H9 (cell line): ENCODE data around the gene SEMA5A. TPM values are rescaled to one million over a fixed set of nuclear protein-coding genes. Genes with fewer than 3 reads are reported as not detected.

Source experiments
- DNase-seq: peaks from one replicate; pipeline ENCODE4 v3.0.0-alpha.2; 2017
- H2AFZ ChIP-seq: one replicate; pipeline ENCODE4 v1.6.1; 2013; ENCODE audit warnings: mild to moderate bottlenecking, low read length, control low read depth, moderate library complexity
- H2AK5ac ChIP-seq: 2 replicates; pipeline ENCODE4 v1.6.1; 2013; ENCODE audit warnings: low read length, control low read depth, mixed read lengths; ENCODE audit not compliant: insufficient read length
- H2BK120ac ChIP-seq: one replicate; pipeline ENCODE4 v1.6.1; 2013; ENCODE audit warnings: low read depth, mild to moderate bottlenecking, low read length, control low read depth, inconsistent platforms; ENCODE audit not compliant: poor library complexity, severe bottlenecking
- H2BK12ac ChIP-seq: 2 replicates; pipeline ENCODE4 v1.6.1; 2013; ENCODE audit warnings: low read length, control low read depth, mixed read lengths, low read depth; ENCODE audit not compliant: insufficient read length
- H2BK15ac ChIP-seq: 2 replicates; pipeline ENCODE4 v1.6.1; 2013; ENCODE audit warnings: low read depth, low read length, control low read depth
- H2BK20ac ChIP-seq: one replicate; pipeline ENCODE4 v1.6.1; 2013; ENCODE audit warnings: low read depth, mild to moderate bottlenecking, low read length, control low read depth, inconsistent platforms; ENCODE audit not compliant: poor library complexity, severe bottlenecking
- H2BK5ac ChIP-seq: 2 replicates; pipeline ENCODE4 v1.6.1; 2013; ENCODE audit warnings: low read length, control low read depth, mixed read lengths; ENCODE audit not compliant: insufficient read length
- H3K14ac ChIP-seq: 2 replicates; pipeline ENCODE4 v1.6.1; 2013; ENCODE audit warnings: low read length, control low read depth; ENCODE audit not compliant: insufficient read depth
- H3K18ac ChIP-seq: 2 replicates; pipeline ENCODE4 v1.6.1; 2013; ENCODE audit warnings: low read depth, mild to moderate bottlenecking, mixed read lengths, low read length, control low read depth; ENCODE audit not compliant: insufficient read length
- H3K23ac ChIP-seq: 2 replicates; pipeline ENCODE4 v1.6.1; 2013; ENCODE audit warnings: low read length, control low read depth, mixed read lengths, low read depth; ENCODE audit not compliant: insufficient read length
- H3K23me2 ChIP-seq: 2 replicates; pipeline ENCODE4 v1.6.1; 2013; ENCODE audit warnings: low read depth, mild to moderate bottlenecking, mixed read lengths, low read length, control low read depth; ENCODE audit not compliant: insufficient read length, poor library complexity, severe bottlenecking
- H3K27ac ChIP-seq: 2 replicates; pipeline ENCODE4 v1.5.1; 2013; ENCODE audit warnings: low read length, control low read depth, mixed read lengths, low read depth; ENCODE audit not compliant: insufficient read length
- H3K27me3 ChIP-seq: 2 replicates; pipeline ENCODE4 v1.6.1; 2013; ENCODE audit warnings: low read length, control low read depth, inconsistent platforms; ENCODE audit not compliant: insufficient read depth
- H3K4ac ChIP-seq: 2 replicates; pipeline ENCODE4 v1.6.1; 2013; ENCODE audit warnings: low read depth, mild to moderate bottlenecking, control low read depth, inconsistent platforms, low read length, moderate library complexity
- H3K4me1 ChIP-seq: 2 replicates; pipeline ENCODE4 v1.6.1; 2013; ENCODE audit warnings: low read length, control low read depth, inconsistent platforms; ENCODE audit not compliant: insufficient read depth
- H3K4me2 ChIP-seq: 2 replicates; pipeline ENCODE4 v1.6.1; 2013; ENCODE audit warnings: low read length, control low read depth, mixed read lengths; ENCODE audit not compliant: insufficient read length, insufficient read depth
- H3K56ac ChIP-seq: 2 replicates; pipeline ENCODE4 v1.6.1; 2013; ENCODE audit warnings: low read depth, mild to moderate bottlenecking, mixed read lengths, low read length, control low read depth; ENCODE audit not compliant: insufficient read length
- H3K79me1 ChIP-seq: 2 replicates; pipeline ENCODE4 v1.6.1; 2013; ENCODE audit warnings: low read depth, mild to moderate bottlenecking, moderate library complexity, low read length, control low read depth, inconsistent platforms; ENCODE audit not compliant: insufficient read depth, poor library complexity, severe bottlenecking
- H3K79me2 ChIP-seq: 2 replicates; pipeline ENCODE4 v1.6.1; 2013; ENCODE audit warnings: low read length, control low read depth, inconsistent platforms; ENCODE audit not compliant: insufficient read depth
- H3K9ac ChIP-seq: 2 replicates; pipeline ENCODE4 v1.6.1; 2013; ENCODE audit warnings: low read length, control low read depth, mixed read lengths; ENCODE audit not compliant: insufficient read length; ENCODE audit errors: extremely low read depth
- H3K9me3 ChIP-seq: one replicate; pipeline ENCODE4 v1.6.1; 2013; ENCODE audit warnings: low read depth, low read length, inconsistent platforms; ENCODE audit not compliant: control insufficient read depth
- H3T11ph ChIP-seq: one replicate; pipeline ENCODE4 v1.6.1; 2013; ENCODE audit warnings: mild to moderate bottlenecking, low read length, control low read depth, inconsistent platforms
- H4K20me1 ChIP-seq: one replicate; pipeline ENCODE4 v1.6.1; 2013; ENCODE audit not compliant: control insufficient read depth, insufficient read length, insufficient read depth
- H4K5ac ChIP-seq: 2 replicates; pipeline ENCODE4 v1.6.1; 2013; ENCODE audit warnings: low read depth, mild to moderate bottlenecking, mixed read lengths, low read length, control low read depth; ENCODE audit not compliant: insufficient read length
- H4K8ac ChIP-seq: replicated peaks from 2 replicates; pipeline ENCODE4 v1.6.1; 2013; ENCODE audit warnings: low read length, control low read depth, mixed read lengths, low read depth; ENCODE audit not compliant: insufficient read length
- H4K91ac ChIP-seq: 2 replicates; pipeline ENCODE4 v1.6.1; 2013; ENCODE audit warnings: low read depth, mild to moderate bottlenecking, moderate library complexity, mixed read lengths, low read length, control low read depth; ENCODE audit not compliant: insufficient read length
- H3K27ac Mint-ChIP-seq, 3 experiments: 2 replicates in 2 of 3; 3 replicates in 1 of 3; pipeline ENCODE4 v1.8.0; 2020 to 2021; ENCODE audit warnings: mixed read lengths in 3 of 3, mild to moderate bottlenecking in 1 of 3, moderate library complexity in 1 of 3
- H3K27me3 Mint-ChIP-seq: 2 replicates; pipeline ENCODE4 v1.8.0; 2021; ENCODE audit warnings: low read depth, mild to moderate bottlenecking, moderate library complexity, mixed read lengths
- H3K36me3 Mint-ChIP-seq, 3 experiments: 2 replicates in 2 of 3; 3 replicates in 1 of 3; pipeline ENCODE4 v1.8.0; 2020 to 2021; ENCODE audit warnings: low read depth in 3 of 3, mixed read lengths in 3 of 3; ENCODE audit not compliant: insufficient read depth in 1 of 3
- H3K4me1 Mint-ChIP-seq, 2 experiments: 2 replicates each; pipeline ENCODE4 v1.8.0; 2020; ENCODE audit warnings: mixed read lengths in 2 of 2
- H3K4me3 Mint-ChIP-seq, 2 experiments: 2 replicates in 1 of 2; 3 replicates in 1 of 2; pipeline ENCODE4 v1.8.0; 2020 to 2021; ENCODE audit warnings: mild to moderate bottlenecking in 2 of 2, mixed read lengths in 2 of 2, moderate library complexity in 1 of 2
- H3K9me3 Mint-ChIP-seq, 2 experiments: 2 replicates in 1 of 2; 3 replicates in 1 of 2; pipeline ENCODE4 v1.8.0; 2020; ENCODE audit warnings: mild to moderate bottlenecking in 2 of 2, mixed read lengths in 2 of 2, moderate library complexity in 1 of 2
- total RNA-seq: library from RNA; stranded (reverse); gene quantifications from 2 replicates; pipeline ENCODE4 v1.2.1, GENCODE V29; 2021
- TF ChIP-seq, protein P1 (sequence below): fragments of 200-600 bp; sonication (generic); conservative IDR thresholded peaks from 3 replicates; pipeline ENCODE4 v1.8.0; 2021; ENCODE audit warnings: antibody characterized with exemption, mild to moderate bottlenecking

The SEMA5A gene
- total RNA-seq, 1 experiment from 2014 or later = 4.3 TPM

DNA sequence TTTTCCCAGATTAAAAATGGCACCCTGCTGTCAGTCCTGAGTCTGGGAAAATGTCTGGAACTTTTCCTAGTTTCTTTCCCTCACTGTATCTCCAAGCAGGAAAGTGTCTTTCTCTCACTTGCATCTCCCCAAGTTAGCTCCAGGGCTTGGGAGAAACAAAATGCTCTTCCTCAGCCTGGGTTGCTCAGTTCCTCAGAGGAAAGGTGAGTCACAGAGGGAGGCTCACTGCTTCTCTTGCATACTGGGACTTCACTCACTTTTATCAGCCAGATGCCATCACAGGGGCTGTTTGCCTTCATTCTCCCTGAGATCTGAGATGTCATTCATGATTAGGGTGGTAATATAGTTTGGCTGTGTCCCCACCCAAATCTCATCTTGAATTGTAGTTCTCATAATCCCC, 519.9 kb downstream of the SEMA5A start:
- H4K20me1 ChIP-seq = no peaks in the 10 kb centered on the region
- H3K27ac Mint-ChIP-seq = no peak overlapping the region
- H3K36me3 Mint-ChIP-seq = peaks cover 5 to 7% (median 6%) of the 10 kb centered on the region in 3 experiments; a peak in 5 of 7 replicates
- DNase-seq = no peak
- no peak overlapping the region for H3T11ph ChIP-seq
- H3K14ac ChIP-seq = no peak overlapping the region
- no peak overlapping the region for H2BK20ac ChIP-seq
- H3K79me1 ChIP-seq = no peaks in the 10 kb centered on the region
- H3K4me2 ChIP-seq = no peak overlapping the region
- H3K27me3 ChIP-seq = no peaks in the 10 kb centered on the region
- no peak overlapping the region for H3K4ac ChIP-seq
- no peak overlapping the region for H4K5ac ChIP-seq
- no peak overlapping the region for H3K56ac ChIP-seq
- H2BK5ac ChIP-seq = no peak overlapping the region
- H3K27ac ChIP-seq = no peak overlapping the region
- TF ChIP-seq, protein P1, sequence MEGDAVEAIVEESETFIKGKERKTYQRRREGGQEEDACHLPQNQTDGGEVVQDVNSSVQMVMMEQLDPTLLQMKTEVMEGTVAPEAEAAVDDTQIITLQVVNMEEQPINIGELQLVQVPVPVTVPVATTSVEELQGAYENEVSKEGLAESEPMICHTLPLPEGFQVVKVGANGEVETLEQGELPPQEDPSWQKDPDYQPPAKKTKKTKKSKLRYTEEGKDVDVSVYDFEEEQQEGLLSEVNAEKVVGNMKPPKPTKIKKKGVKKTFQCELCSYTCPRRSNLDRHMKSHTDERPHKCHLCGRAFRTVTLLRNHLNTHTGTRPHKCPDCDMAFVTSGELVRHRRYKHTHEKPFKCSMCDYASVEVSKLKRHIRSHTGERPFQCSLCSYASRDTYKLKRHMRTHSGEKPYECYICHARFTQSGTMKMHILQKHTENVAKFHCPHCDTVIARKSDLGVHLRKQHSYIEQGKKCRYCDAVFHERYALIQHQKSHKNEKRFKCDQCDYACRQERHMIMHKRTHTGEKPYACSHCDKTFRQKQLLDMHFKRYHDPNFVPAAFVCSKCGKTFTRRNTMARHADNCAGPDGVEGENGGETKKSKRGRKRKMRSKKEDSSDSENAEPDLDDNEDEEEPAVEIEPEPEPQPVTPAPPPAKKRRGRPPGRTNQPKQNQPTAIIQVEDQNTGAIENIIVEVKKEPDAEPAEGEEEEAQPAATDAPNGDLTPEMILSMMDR = no peak
- H3K9me3 ChIP-seq = no peaks in the 10 kb centered on the region
- H3K27me3 Mint-ChIP-seq = 0 out of 2 replicates have a peak, but pooled peaks cover 3% of the 10 kb centered on the region
- H3K79me2 ChIP-seq = no peaks in the 10 kb centered on the region
- H3K23ac ChIP-seq = no peak overlapping the region
- H3K9me3 Mint-ChIP-seq = peaks cover 24 to 50% of the 10 kb centered on the region in 2 experiments
- H3K18ac ChIP-seq = no peak overlapping the region
- H3K4me3 Mint-ChIP-seq = no peak overlapping the region
- no peak overlapping the region for H2BK12ac ChIP-seq
- no peak overlapping the region for H2BK15ac ChIP-seq
- H2AFZ ChIP-seq = no peak overlapping the region
- no peaks in the 10 kb centered on the region for H3K4me1 Mint-ChIP-seq
- H2AK5ac ChIP-seq = no peak overlapping the region
- no peak overlapping the region for H4K91ac ChIP-seq
- H4K8ac ChIP-seq = no peak overlapping the region
- H3K23me2 ChIP-seq = no peaks in the 10 kb centered on the region
- H2BK120ac ChIP-seq = no peak overlapping the region
- no peaks in the 10 kb centered on the region for H3K4me1 ChIP-seq
- H3K9ac ChIP-seq = no peak overlapping the region
